Activated CD8-positive, alpha-beta memory T cell treated with anti-CD3 and anti-CD28 coated beads for 36 hours (primary cell): ENCODE measurements around the gene PRIMA1. TPM values are rescaled to one million over a fixed set of nuclear protein-coding genes. Genes with fewer than 3 reads are reported as not detected.

ENCODE experiments used
- CTCF ChIA-PET: fragments of 350-600 bp; sonication (Branson Sonifier 250); formaldehyde crosslinking; loops from one replicate; lab custom pipeline; 2021; ENCODE audit warnings: antibody characterized with exemption; lab: Charles Lee
- POLR2A ChIA-PET: fragments of 350-600 bp; sonication (Branson Sonifier 250); formaldehyde crosslinking; loops from one replicate; lab custom pipeline; 2021; ENCODE audit warnings: antibody characterized with exemption; lab: Charles Lee
- total RNA-seq, 2 experiments: library from RNA; stranded (reverse); gene quantifications; one replicate each; pipeline ENCODE4 v1.2.3, GENCODE V29; 2021

PRIMA1 gene
- total RNA-seq, 2 experiments from 2014 or later = not detected

DNA sequence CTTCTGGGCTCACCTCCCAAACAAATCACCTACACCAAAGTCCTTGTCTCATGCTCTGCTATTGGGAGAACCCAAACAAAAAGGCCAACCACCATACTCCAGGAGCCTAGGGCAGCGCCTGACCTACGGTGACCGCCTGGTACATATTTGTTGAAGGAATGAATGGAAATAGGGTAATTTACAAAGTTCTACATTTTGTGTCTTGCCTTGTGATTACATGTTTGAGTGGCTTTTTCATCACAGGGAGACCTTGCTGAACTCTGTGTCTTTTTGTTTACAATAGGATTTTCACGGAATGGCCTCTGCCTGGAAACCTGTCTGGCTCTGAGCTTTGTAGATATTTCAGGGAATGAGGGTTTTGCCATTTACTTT lies 11.3 kb upstream of the PRIMA1 start:
- CTCF ChIA-PET = no interaction called here
- POLR2A ChIA-PET = no interaction called here

DNA sequence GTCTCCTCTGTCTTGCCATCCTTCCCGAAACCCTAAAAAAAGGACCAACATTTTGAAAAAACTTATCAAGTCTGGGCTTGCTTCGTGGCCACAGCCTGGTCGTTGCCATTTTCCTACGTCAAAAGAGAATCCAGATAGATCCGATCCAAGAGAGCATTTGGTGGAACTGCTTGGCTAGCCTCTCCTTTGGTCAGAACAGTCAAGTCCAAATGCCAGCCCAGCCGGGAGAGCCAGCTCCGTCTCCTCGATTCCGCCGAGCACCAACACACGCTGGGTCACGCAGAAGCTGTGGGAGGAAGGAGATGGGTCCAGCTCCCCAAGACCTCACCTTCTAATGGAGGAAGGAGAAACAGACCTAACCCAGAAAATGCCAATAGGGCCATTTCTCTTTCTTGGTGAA lies 9.3 kb upstream of the PRIMA1 start:
- ChIA-PET CTCF (no interaction called here), POLR2A (no interaction called here)

DNA sequence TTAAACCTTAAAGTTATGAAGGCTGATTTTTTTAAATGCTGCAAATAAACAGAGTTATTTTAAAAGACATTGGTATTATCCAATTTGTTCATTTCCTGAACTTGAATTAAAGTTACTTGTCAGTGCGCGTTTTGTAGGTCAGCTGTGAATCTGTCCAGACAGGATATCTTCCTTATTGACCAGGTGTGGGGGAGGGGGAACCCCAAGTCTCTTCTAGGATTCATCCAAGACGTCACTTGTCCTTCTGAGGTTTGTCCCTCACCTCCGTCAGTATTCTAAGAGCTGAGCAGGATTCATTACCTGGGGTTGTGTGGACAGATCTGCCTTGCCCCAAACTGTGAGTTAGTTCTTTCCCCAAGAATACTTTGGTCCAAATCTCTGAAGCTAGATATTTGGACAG lies 8.8 kb upstream of the PRIMA1 start:
- ChIA-PET POLR2A (no interaction called here), CTCF (no interaction called here)

GRCh38 chr14:93794756-93795155 lies 6.5 kb upstream of the PRIMA1 start:
- POLR2A ChIA-PET = no interaction called here
- CTCF ChIA-PET = interaction anchor here (0.6 to 0.7 kb wide), 2 partner anchors 144 to 255 kb away, joined by 3 read pairs; no protein-coding TSS in a partner anchor

DNA sequence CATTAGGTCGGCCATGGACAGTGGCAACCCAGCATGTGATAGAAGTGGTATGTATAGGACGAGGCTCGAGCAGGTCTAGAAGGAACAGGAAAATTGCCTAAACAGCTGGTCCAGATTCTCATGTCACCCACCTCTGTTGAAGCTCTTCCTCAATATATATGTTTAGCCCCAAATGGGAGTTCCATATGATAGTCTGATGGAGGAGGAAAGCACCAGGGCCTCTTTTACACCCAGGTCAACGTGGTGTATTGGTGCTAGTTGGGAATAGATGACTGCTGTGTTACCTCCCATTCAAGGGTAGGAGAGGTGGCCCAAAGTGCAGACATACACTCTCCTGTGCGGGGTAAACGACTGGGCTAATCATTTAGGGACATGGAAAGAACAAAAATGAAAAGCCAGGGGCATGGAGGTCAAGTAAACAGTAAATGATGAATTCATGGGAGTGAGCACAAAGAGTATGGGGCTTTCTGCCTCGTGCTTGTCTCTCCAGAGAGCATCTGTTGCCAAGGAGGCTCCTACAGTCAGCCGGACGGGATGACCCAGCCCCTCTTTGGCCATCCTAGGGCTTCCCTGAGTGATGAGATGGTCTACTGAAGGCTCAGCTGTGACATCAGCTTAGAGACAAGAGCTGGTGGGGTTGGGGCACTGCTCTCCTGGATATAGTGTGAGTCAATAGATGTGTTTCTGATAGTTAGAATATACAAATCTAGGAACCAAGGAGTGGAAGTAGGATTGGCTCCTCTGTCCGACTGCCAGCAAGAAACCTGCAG lies 5.5 kb upstream of the PRIMA1 start:
- POLR2A ChIA-PET = no interaction called here
- CTCF ChIA-PET = no interaction called here

- ChIA-PET POLR2A (no interaction called here), CTCF (interaction anchor here (1.0 kb wide), 1 partner anchor 12 kb away, joined by 3 read pairs; no protein-coding TSS in a partner anchor)
These were observed 4.1 kb upstream of the PRIMA1 start for GRCh38 chr14:93792391-93792790.

- POLR2A ChIA-PET = no interaction called here
- CTCF ChIA-PET = interaction anchor here (0.6 kb wide), 1 partner anchor 1036 kb away, joined by 3 read pairs; no protein-coding TSS in a partner anchor
These were observed 2.7 kb upstream of the PRIMA1 start for GRCh38 chr14:93790966-93791365.

DNA sequence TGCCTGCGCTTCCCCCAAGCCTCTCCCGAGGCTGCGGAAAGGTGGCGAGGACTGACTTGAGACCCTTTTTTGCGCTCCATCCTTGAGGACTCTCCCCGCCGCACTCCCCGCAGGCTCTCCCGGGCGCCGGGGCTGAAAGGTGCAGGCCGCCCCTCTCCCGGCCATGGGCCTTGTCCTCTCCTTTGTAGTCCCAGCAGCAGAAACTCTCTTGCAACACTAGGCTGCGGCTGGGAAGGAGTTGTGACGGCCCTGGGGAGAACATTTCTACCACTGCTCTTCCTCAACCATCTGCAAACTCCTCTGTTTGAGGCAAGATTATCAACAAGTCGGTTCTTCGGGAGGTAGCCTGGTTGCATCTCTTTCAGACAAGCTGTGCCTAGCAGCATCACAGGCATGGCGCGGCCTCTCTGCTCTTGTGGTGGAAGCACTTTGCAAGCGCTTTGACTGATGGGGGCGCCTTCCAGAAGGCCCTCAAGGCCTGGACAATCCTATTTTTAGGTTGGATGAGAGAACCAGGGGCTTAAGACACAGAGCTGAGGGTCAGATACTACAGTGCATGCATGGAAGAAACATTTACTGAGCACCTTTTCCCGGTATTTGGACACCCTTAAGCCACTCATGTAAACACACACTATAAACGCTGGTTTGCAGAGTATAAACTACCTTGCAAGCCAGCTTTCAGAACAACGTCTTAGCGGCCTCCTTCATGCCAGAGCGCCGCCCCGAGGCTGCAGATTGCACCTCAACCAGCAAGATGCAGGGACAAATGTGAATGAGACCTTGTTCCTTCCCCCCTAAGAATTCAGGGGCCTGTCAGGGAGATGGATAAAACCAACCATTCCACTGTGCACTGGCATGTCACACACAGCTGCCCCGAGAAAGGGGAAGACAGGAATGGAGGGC lies 1.2 kb upstream of the PRIMA1 start:
- CTCF ChIA-PET = no interaction called here
- POLR2A ChIA-PET = no interaction called here

DNA sequence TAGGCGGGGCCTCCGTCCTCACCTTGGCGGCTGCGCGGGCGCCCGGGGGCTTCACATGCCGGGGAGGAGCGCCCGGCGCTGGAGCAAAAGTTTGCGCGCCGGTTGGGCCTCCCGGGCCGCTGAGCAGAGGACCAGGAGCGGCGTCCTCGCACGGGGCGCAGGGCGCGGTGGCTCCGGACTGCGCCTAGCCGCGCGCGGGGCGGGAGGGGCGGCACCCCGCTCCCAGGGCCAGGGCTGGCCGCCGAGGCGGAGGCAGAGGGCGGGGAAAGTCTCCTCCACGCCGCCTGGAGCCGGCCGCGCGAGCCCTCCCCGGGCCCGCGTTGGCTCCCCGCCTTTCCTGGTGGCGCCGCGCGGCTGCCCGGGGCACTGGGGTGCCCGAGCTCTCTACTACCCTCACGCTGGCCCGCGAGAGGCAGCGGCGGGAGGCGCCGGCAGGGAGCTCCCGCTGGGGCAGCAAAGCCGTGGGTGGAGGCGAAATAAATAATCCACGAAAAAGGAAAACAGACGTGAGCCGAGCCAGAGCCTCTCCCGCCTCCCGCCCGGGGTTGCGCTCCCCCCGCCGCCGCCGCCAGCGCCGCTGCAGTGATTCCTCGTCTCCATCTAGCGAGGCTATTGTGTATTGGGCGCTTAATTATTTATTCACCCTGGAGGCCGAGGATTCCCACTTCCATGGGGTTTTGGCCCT lies 400 bp upstream of the PRIMA1 start:
- ChIA-PET POLR2A (no interaction called here), CTCF (no interaction called here)

DNA sequence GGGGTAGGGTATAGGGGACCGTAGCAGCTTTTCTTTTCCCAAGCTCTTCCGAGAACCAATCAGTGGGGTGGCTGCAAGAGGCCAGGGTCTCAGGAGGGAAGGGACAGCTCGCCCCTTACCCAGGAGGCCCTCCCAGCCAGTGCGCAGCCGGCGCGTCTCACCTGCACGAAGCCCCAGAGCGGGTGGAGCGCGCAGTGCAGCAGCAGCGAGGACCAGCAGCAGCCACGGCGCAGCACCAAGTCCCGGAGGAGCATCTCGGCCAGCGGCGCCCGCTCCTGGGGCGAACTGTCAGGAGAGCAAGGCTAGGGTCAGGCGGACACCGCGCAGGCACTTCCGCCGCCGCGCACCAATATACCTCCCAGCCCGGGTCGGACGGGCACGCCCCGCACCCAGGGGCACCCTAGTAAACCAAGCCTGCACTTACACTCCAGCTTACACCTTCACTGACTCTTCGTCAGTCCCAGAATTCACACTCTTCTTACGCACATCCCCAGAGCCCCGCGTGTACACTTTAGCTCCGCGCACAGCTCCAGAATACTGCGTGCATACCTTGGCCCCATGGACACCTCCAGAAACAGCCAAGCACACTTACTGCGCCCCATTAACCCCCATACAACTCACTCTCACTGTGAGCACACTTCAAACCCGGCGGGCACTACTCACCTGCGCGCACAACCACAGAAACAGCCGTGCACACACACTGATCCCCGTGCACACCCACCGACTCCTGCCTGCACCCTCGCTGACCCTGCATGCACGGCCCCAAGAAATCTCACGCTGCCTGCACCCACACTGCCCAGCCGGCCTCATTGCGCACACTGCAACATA lies 606 bp downstream of the PRIMA1 start:
- CTCF ChIA-PET = no interaction called here
- POLR2A ChIA-PET = no interaction called here

DNA sequence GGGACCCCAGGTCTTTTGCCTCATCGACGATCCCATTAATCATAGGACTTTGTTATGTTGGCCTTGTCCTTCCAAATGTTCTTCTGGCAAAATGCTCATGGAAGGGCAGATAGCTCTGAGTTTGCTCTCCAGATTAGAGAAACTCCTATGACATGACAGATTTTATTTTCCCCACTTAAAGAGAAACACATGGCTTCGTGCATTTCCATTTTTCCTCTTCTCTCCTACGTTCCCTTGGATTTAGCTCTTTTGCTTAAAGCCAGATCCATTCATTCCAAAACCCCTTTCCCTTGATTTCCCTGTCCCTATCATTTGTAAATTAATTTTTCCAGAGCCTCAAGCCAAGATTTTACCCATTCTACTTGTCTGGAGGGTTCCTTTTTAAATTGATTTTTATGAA lies 2.9 kb downstream of the PRIMA1 start:
- ChIA-PET POLR2A (no interaction called here), CTCF (no interaction called here)

GRCh38 chr14:93784878-93785277 lies 3.4 kb downstream of the PRIMA1 start:
- CTCF ChIA-PET = no interaction called here
- POLR2A ChIA-PET = interaction anchor here (0.7 kb wide), 1 partner anchor 826 kb away, joined by 3 read pairs; no protein-coding TSS in a partner anchor

DNA sequence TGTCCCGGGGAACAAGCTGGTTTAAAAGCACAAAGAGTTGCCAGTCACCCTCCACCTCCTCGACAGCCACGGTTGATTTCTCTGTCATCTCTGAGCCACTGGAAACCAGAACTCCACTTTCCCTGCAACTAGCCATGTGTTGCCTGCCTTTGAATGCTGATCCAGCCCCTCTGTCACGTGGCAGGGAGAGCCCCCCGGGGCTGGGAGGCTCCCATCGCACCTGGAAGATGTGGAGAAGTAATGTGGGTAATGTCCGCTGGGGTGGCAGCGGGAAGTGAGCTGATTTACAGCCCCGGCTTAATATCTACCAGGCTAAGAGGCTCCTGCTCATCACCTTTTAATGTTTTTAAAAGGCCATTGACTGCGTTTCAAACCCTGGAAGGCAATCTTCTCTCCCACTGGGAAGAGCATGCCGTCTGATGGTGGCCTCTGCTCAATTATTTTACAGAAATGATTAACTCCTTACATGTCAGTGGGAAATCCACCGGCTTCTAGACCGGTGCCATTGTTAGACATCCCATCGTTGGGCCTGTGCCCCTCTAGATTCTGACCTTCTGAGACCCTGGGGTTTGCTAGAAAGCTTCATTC lies 7.4 kb downstream of the PRIMA1 start:
- CTCF ChIA-PET = no interaction called here
- POLR2A ChIA-PET = no interaction called here

- POLR2A ChIA-PET = no interaction called here
- CTCF ChIA-PET = no interaction called here
These were observed 9.2 kb downstream of the PRIMA1 start for GRCh38 chr14:93778856-93779629.

DNA sequence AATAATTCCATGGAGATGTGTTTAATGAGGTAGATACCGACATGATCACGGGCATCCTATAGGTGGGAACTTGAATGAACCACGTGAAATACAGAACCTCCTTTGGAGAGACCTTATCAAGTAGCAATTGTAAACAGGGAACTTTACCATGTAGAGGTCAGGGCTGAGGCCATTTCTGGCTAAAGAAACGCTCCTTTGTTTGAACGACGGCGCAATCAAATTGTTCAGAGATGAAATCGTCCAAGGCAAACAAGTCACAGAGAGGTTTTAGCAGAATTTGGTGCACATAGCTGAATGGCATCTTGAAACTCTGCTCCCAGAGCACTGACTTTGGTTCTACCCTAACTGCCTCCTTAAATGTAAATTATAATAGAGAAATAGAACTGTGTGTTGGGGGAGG lies 9.8 kb downstream of the PRIMA1 start:
- CTCF ChIA-PET = no interaction called here

DNA sequence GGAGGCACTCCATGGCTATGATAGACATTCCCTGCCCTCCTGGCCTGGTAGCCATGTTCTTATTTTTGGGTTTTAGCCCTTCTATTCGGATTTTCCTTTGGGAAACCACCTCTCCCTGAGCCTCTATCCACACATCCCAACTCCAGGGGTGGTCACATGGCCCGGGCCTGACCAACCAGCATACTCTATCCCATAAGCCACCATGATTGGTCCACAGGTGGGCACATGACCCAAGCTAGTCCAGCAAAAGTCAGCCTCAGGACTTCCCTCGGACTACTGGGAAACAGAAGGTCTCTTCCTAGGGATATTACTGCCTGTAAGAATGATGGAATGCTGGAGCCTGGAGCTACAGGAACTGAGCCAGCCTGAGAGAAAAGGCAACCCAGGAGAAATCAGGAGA lies 12.5 kb downstream of the PRIMA1 start:
- ChIA-PET POLR2A (no interaction called here), CTCF (no interaction called here)

More for the DNA sequence above, 9.8 kb downstream of the PRIMA1 start:
- POLR2A ChIA-PET = no interaction called here

DNA sequence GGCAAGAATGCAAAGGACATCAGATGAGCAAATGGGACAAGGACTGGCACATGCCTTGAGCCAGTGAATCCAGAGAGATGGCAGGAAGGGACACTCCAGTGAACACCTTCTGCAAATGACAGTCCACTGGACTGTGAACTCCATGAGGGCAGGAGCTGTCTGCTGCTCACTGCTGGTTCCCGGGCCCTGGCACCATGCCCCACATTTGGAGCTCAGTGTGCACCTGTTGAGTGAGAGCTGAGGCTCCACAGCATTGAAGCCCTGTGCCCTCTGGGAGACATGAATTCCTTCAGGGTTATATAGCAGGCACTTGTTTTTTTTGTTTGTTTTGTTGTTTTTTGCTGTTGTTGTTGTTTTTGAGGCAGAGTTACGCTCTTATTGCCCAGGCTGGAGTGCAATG lies 13.1 kb downstream of the PRIMA1 start:
- POLR2A ChIA-PET = no interaction called here
- CTCF ChIA-PET = no interaction called here

- CTCF ChIA-PET = no interaction called here
- POLR2A ChIA-PET = no interaction called here
These were observed 16.0 kb downstream of the PRIMA1 start for GRCh38 chr14:93772263-93772662.
